Dermis microvascular lymphatic vessel endothelial cell (primary cell): Measurements from ENCODE around the gene LIN28A. TPM values are rescaled to one million over a fixed set of nuclear protein-coding genes. Genes with fewer than 3 reads are reported as not detected.

Experiments
- DNase-seq, 2 donors: peaks; one replicate each; pipeline versions ENCODE4 v3.0.0 to v3.0.0-alpha.2; 2010; ENCODE audit warnings: low read depth in 2 of 2
- total RNA-seq: library from RNA; depleted of rRNA; stranded (reverse); fragments of >200 nt; gene quantifications from 2 replicates; pipeline ENCODE4 v1.2.1, GENCODE V29; 2014

Gene LIN28A
- total RNA-seq, 1 donor from 2014 or later = not detected

GRCh38 chr1:26432793-26433192, 22.2 kb downstream of the LIN28A start:
- DNase-seq = no peak

DNA sequence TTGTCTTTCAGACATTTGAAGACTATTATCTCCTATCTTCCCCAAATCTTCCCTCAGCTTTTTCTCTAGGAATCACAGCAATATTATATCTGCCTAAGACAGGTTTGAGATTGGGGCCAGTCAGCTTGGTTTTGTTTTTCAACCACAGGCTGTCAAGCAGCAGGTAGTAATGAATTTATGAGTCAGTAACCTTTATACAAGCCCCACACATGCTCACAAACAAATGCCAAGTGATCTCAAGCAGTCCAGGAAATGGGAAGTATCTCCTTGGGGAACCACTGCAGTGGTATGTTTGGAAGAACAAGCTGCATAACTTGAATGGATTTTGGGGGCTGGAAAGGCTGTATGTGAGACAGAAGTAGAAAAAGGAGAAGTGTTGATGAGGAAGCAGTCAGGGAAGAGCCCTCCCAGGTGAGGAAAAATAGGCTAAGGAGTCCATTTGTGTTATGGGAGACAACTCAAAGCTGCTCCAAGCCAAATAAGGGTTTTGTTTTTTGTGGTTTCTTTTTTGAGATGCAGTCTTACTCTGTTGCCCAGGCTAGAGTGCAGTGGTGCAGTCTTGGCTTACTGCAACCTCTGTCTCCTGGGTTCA, 23.6 kb downstream of the LIN28A start:
- no peak for DNase-seq

GRCh38 chr1:26438041-26438440, 27.4 kb downstream of the LIN28A start:
- DNase-seq = no peak

GRCh38 chr1:26440259-26440658, 29.6 kb downstream of the LIN28A start:
- DNase-seq = no peak

GRCh38 chr1:26449868-26450267, 39.3 kb downstream of the LIN28A start:
- no peak for DNase-seq

DNA sequence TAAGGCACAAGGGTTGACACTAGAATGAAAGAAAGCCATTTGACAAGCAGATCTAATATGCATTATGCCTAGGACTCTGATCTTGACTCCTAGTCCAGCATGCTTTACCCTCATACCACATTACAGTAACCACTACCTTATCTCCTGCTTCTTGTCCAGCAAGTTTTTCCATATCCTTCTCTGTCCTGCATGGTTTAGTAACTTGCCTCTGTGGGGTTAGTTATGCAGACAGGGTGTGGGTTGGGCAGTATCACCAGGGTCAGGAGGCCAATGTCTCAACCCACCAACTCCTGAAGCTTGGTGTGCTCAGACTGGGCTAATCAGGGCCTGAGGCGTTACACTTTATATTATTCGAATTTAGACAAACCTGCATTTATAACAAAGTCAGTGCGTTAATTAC, 40.3 kb downstream of the LIN28A start:
- DNase-seq = no peak

DNA sequence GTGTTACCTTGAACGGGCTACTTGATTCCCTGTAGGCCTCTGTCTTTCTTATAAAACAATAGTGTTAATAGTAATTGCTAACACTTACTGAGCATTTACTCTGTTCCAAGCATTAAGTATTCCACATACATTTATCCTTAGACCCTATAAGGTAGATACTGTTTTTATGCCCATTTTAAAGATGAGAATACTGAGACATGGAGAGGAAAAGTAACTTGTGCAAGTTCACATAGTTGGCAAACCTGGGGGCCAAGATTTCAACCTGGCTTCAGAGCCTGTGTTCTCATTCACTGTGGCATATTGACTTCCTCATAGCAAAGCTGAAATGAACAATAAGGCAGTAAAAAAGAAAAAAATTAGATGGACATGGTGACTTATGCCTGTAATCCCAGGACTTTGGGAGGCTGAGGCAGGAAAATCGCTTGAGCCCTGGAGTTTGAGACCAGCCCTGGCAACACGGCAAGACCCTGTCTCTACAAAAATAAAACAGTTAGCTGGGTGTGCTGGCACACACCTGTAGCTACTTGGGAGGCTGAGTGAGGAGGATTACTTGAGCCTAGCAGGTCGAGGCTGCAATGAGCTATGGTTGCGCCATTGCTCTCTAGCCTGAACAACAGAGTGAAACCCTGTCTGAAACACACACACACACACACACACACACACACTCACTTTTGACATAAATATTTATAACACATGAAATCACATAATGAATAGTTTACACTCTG, 42.0 kb downstream of the LIN28A start:
- no peak for DNase-seq

DNA sequence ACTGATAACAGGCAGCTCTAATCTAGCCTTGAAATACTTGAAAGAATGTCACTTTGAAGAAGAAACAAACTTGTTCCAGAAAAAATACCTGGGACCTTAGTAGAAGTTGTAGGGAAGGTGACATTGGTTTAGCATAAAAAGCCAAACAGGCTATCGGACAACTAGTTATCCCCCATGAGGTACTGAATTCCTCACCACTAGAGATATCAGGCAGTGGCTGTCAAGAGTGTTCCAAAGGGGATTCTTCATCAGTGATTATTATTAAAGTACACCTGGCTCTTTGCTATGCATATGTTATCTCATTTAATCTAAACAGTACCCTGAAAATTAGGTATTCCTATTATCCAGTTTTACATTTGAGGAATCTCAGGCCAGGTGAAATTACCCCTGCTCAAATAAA, 48.5 kb downstream of the LIN28A start:
- DNase-seq = no peak

DNA sequence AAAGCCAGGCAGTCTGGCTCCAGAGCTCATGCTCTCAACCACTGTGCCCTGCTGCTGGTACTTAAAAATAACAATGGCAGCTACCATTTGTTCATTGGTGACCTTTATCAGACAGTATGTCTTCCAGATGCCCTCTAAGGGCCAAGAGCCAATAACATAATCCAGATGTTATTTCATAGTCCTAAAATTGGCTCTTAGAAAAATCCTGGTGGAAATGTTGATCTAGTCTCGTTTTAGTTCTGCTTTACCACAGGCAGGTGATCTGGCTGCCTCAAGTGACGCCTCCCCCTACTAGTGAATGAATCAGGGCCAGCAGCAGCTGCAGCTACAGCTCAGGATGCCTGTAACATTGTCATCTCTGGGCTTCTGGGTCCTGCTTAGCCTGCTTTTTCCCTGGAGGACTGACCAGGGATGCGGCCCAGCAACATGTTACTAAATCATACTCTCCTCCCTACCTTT, 49.0 kb downstream of the LIN28A start:
- DNase-seq = no peak

- no peak for DNase-seq
These were observed 58.3 kb downstream of the LIN28A start for GRCh38 chr1:26468911-26469310.

DNA sequence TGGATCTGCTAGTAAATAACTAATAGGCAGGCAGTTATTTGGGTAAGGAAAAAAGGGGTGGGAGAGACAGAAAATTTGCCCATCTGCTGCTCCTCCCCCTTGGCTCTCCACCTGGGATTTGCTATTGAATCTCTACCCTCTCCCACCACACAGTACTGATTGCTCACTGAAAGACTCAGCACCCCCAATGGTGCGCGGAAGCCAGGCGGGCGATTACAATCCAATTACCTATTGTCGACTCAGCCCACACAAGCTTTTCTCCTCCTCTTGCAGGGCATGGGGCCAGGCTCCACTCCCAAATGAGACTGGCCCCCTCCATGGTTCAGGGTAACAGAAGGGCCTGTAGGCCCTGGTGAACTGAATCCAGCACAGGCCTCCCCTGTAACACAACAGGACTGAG, 58.9 kb downstream of the LIN28A start:
- DNase-seq = no peak

DNA sequence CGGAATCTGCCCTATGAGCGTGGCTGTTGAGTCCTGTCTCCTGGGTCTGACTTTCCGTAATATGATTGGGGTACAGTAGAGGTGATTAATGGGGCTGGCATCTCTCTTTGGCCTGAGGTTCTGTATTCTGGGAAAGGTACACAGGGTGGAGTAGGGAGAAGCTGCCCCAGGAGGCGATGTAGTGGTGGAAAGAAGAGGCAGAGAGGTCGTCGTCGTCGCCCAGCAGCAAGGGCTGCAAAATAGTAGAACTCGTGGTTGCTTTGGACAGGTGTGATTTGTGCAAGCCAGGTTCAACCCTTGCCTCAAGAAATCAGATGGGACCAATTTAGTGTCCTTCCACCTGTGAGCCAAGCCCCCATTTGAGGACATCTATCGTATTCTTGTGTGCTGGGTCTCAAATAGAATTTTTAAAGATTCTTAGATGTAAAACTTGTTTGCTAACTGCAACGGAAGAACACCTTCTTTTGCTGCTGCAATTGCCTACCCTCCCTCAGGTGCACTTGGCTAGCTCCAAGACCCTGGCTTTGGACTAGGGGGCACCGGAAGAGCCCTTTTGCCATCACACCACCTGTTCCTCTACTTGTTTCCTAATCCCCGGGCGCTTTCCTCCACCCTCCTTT, 60.4 kb downstream of the LIN28A start:
- DNase-seq = no peak

- peak in 1 of 2 donors; percentile 50 for DNase-seq
These were observed 61.1 kb downstream of the LIN28A start for GRCh38 chr1:26471498-26472319.

GRCh38 chr1:26472320-26472900, 61.8 kb downstream of the LIN28A start, which contains the start of gene HMGN2:
Gene HMGN2, plus strand, starts transcription at chr1:26472440. Its CDS starts 173 bp downstream, at chr1:26472613.
- peak; percentile 65 to 82 for DNase-seq

DNA sequence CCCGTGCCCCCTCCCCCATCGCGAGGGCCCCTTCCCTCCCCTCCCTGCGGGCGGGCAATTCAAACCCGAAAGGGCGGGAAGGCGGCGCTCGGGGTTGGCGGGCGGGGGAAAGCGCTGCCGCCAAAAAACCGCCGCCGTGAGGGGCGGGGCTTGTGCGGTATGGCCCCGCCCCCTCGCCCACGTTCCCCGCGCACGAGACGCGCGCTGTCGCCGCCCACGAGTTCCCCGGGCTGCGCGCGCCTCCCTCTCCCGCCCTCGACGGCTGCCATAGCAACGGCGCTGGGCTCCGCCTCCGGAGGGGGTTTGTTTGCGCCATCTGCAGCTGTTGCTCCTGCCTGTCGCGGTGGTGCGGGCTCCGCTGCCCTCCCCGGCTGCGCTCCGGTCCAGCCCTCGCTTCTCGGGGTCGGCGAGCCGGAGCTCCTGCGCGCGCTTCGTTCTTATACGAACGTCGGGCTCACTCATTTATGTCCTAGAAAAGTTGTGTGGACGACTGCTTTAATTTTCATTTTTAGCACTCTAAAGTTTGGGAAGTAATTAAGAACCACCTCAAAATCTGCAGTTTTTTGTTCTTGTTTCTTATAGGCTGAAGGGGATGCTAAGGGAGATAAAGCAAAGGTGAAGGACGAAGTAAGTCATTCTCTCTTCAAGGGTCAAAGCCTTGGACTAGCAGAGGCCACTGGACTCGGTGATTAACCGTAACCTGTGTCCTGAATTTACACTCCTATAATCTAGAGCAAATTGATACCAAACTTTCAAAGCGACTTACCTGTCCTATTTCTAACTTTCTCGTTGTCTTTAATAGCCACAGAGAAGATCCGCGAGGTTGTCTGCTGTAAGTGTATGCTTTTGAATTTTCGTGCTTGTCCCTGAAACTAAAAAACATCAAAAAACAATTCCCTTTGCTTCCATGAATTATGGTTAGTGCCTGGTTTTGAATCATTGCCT, 62.6 kb downstream of the LIN28A start:
- DNase-seq = peak; percentile 87 to 95

GRCh38 chr1:26474818-26475217, 64.2 kb downstream of the LIN28A start:
- DNase-seq = no peak

GRCh38 chr1:26475989-26476388, 65.4 kb downstream of the LIN28A start:
- no peak for DNase-seq

DNA sequence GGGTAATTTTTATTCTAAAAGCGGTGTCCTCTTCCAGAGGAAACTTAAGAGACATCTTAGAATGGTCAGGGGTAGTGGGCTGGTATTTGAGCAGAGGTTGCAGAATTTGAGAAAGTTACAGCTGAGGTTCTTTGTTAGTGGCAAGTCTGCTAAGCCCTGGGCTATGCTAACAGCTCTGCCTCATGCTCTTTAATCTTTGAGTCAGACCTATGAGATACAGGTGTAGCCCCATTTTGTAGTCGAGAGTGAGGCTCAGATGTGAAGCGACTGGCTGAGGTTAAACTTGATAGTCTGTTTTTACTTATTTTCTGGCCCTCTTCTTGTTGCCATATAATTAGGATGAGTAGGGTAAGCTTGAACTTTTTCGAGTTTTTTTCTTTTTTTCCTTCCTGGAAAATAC, 66.3 kb downstream of the LIN28A start:
- no peak for DNase-seq

DNA sequence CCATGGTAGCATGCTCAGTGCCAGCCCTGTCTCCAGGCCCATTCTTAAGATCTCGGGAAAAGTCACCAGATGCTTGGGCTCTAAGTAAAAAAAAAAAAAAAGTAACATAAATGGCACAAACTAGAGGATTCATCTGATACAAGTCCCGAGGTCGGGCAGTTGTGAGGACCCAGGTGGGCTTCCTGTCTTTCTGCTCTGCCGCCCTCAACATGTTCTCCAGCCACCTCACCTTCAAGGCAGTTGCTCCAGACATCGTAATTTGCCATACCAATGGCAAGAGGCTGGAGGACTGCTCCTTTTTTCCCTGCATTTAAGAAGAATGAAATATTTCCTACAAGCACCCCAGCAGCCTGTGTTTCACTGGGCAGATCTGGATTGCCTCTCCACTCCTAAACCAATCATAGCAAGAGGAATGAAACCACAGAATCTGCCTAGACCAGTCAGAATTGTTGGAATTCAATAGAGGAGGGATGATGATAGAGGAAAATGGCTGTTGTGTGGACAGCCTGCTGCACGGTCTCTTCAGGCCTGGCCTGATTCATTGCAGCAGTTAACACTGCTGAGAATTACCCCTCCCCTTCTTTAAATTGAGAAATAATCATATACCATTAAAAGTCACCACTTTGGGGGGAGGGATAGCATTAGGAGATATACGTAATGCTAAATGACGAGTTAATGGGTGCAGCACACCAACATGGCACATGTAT, 67.0 kb downstream of the LIN28A start:
- DNase-seq = no peak

- DNase-seq = no peak
These were observed 67.5 kb downstream of the LIN28A start for GRCh38 chr1:26478159-26478558.
